Measurements from ENCODE around the gene BICD1. TPM values are rescaled to one million over a fixed set of nuclear protein-coding genes. Genes with fewer than 3 reads are reported as not detected.

Gene BICD1
- total RNA-seq, 1 donor from 2014 or later: 33.8 TPM

DNA sequence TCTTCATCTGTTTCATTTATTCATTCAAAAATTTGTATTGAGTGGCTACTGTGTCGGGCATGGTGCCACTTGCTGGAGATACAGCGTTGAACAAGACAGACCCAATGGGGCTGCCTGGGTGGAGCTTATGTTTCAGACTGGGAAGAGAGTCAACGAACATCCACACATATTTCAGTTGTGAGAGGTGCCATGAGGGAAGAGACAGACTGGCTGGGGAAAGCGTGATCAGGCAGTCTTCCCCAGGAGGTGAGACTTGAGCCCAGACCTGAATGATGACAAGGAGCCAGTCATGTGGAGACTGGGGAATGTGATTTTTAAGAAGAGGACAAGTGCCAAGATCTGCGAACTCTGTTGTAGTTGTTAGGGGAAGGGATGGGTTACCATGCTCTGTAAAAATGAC is 12.2 kb downstream of the BICD1 start:
- H3K4me3 ChIP-seq: no peak overlapping the region
- intact Hi-C loops (cut with DNase I): no loop called here
- peaks cover 0 to 8% of the 10 kb centered on the region in 2 donors for H3K4me1 ChIP-seq
- no peak for DNase-seq (ENCODE audit: low spot score in 2 of 2)
- H3K27ac ChIP-seq: no peak overlapping the region
- H3K36me3 ChIP-seq: no peaks in the 10 kb centered on the region
- no peaks in the 10 kb centered on the region for H3K27me3 ChIP-seq
- TF ChIP-seq, protein P1, sequence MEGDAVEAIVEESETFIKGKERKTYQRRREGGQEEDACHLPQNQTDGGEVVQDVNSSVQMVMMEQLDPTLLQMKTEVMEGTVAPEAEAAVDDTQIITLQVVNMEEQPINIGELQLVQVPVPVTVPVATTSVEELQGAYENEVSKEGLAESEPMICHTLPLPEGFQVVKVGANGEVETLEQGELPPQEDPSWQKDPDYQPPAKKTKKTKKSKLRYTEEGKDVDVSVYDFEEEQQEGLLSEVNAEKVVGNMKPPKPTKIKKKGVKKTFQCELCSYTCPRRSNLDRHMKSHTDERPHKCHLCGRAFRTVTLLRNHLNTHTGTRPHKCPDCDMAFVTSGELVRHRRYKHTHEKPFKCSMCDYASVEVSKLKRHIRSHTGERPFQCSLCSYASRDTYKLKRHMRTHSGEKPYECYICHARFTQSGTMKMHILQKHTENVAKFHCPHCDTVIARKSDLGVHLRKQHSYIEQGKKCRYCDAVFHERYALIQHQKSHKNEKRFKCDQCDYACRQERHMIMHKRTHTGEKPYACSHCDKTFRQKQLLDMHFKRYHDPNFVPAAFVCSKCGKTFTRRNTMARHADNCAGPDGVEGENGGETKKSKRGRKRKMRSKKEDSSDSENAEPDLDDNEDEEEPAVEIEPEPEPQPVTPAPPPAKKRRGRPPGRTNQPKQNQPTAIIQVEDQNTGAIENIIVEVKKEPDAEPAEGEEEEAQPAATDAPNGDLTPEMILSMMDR (IDR thresholded peaks at IDR 0.05): no peak
- no peaks in the 10 kb centered on the region for H3K9me3 ChIP-seq

DNA sequence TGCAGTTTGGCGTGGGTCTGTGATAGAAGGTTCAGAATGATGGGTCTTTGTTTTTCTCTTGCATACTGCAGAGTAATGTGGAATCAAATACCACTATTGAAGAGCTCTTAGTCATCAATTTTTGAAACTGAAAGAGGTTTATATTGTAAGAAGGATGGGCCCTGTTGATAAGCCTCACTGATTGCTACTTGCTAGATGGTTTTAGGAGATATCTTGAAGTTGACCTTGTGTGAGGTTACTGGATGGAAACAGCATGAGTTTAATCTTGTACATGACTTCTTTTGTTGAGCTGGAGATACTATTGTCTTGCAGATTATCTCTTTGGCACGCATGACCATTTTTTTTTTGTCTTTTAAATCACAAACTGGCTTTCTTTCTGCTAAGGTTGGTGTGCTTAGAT is 13.8 kb downstream of the BICD1 start:
- Histone ChIP-seq H3K27ac (no peak overlapping the region), H3K4me1 (peaks cover 0 to 8% of the 10 kb centered on the region in 2 donors), H3K4me3 (no peak overlapping the region), H3K9me3 (no peaks in the 10 kb centered on the region), H3K36me3 (no peaks in the 10 kb centered on the region), H3K27me3 (no peaks in the 10 kb centered on the region)
- no peak for DNase-seq (ENCODE audit: low spot score in 2 of 2)
- TF ChIP-seq, protein P1 (IDR thresholded peaks at IDR 0.05): no peak
- intact Hi-C loops (cut with DNase I): no loop called here

DNA sequence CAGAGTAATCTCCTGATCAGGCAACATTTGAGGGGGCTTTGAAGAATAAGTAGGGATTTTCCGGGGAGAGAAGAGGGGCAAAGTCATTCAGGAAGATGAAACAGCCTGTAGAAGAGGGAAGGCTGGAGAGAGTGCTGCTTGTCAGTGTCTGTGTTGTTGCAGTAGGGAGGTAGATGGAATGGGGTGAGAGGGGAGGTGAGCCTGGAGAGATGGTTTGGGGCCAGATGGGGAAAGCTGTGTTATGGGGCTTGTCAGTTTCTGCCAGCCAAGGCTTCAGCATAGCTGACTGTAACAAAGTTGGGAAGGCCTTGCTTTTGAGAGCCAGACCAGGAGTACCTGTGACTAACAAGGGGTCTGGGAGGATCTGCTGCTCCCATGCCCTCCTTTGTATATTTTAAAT is 18.0 kb downstream of the BICD1 start:
- H3K27ac ChIP-seq: no peak overlapping the region
- H3K4me3 ChIP-seq: no peak overlapping the region
- no peaks in the 10 kb centered on the region for H3K9me3 ChIP-seq
- intact Hi-C loops (cut with DNase I): no loop called here
- DNase-seq (ENCODE audit: low spot score in 2 of 2): no peak
- TF ChIP-seq, protein P1 (IDR thresholded peaks at IDR 0.05): no peak
- H3K4me1 ChIP-seq: no peaks in the 10 kb centered on the region
- H3K27me3 ChIP-seq: no peaks in the 10 kb centered on the region
- H3K36me3 ChIP-seq: no peaks in the 10 kb centered on the region

DNA sequence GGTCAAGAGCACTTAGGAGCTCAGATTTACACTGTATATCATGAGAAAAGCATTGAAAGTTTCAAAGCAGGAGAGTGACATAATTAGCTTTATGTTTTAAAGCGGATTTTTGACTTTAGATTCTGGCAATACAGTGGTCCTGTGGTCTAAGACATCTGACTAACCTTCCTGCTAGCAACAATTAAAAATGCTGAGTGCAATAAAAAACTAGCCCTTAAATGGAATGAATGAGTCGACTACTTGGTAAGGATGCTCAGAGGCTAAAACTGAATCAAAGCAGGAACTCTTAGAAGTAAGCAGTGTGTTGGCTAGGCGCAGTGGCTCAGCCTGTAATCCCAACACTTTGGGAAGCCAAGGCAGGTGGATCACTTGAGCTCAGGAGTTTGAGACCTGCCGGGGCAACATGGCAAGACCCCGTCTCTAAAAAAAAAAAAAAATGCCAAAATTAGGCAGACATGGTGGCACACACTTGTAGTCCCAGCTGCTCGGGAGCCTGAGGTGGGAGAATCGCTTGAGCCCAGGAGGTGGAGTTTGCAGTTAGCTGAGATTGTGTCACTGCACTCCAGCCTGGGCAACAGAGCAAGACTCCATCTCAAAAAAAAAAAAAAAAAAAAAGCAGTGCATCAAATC is 18.9 kb downstream of the BICD1 start:
- TF ChIP-seq, protein P1 (IDR thresholded peaks at IDR 0.05): no peak
- Histone ChIP-seq H3K36me3 (no peaks in the 10 kb centered on the region), H3K4me1 (no peaks in the 10 kb centered on the region), H3K27ac (no peak overlapping the region), H3K4me3 (no peak overlapping the region), H3K9me3 (no peaks in the 10 kb centered on the region), H3K27me3 (no peaks in the 10 kb centered on the region)
- no peak for DNase-seq (ENCODE audit: low spot score in 2 of 2)
- intact Hi-C loops (cut with DNase I): no loop called here

DNA sequence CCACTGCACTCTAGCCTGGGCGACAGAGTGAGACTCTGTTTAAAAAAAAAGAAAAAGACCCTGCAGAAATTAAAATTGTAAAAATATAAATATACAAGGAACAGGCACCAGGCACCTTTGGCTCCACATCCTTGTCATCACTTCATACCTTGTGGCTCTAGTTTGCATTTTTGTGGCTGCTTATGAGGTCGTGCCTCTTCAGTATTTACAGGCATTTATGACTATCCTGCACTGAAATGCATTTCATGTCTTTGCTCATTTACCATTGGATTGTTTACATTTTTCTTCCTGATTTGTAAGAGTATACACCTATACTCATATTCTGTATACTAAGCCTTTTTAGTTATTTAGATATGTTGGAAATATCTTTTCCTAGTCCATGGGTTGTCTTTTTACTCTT is 20.1 kb downstream of the BICD1 start:
- no peak overlapping the region for H3K27ac ChIP-seq
- TF ChIP-seq, protein P1 (IDR thresholded peaks at IDR 0.05): no peak
- intact Hi-C loops (cut with DNase I): no loop called here
- no peaks in the 10 kb centered on the region for H3K27me3 ChIP-seq
- no peak overlapping the region for H3K4me3 ChIP-seq
- no peak for DNase-seq (ENCODE audit: low spot score in 2 of 2)
- no peaks in the 10 kb centered on the region for H3K36me3 ChIP-seq
- no peaks in the 10 kb centered on the region for H3K4me1 ChIP-seq
- no peaks in the 10 kb centered on the region for H3K9me3 ChIP-seq

DNA sequence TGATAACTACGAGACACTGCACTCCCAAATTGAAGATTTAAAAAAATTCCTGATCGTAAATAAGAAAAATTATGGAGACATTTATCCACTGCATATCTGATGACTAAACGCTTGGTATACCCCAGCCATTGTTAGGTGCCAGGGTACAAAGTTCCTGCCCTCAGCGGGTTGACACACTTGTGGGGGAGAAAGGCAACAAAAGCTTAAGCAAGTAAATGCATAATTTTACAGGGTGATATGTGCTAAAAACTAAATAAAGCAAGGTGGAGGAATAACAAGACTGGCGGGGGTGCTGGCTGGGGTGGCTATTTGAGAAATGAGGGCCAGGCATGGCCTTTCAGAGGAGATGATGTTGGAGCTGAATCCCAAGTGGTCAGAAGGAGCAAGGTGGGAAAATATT is 25.0 kb downstream of the BICD1 start:
- TF ChIP-seq, protein P1 (IDR thresholded peaks at IDR 0.05): no peak

More for the DNA sequence above, 25.0 kb downstream of the BICD1 start:
- no peak overlapping the region for H3K27ac ChIP-seq
- no peaks in the 10 kb centered on the region for H3K27me3 ChIP-seq
- H3K4me3 ChIP-seq: no peak overlapping the region
- intact Hi-C loops (cut with DNase I): no loop called here
- no peaks in the 10 kb centered on the region for H3K9me3 ChIP-seq
- H3K4me1 ChIP-seq: peaks cover 0 to 5% of the 10 kb centered on the region in 2 donors
- DNase-seq (ENCODE audit: low spot score in 2 of 2): no peak
- no peaks in the 10 kb centered on the region for H3K36me3 ChIP-seq

All from ascending aorta (tissue), 2 donors.